LNCaP clone FGC (cell line): ENCODE data around the gene SLC24A5.

ENCODE experiments used
- DNase-seq: peaks from one replicate; pipeline ENCODE4 v3.0.0-alpha.2; 2011; ENCODE audit warnings: low read depth
- H3K4me3 ChIP-seq: 2 replicates; pipeline ENCODE4 v1.5.1; 2011; ENCODE audit warnings: mild to moderate bottlenecking, low read depth, low read length, control low read depth
- CTCF ChIP-seq: IDR thresholded peaks from 2 replicates; pipeline ENCODE4 v1.5.1; 2012; ENCODE audit warnings: mild to moderate bottlenecking; ENCODE audit not compliant: control insufficient read depth, insufficient read depth; ENCODE audit errors: extremely low read depth

The SLC24A5 gene

DNA sequence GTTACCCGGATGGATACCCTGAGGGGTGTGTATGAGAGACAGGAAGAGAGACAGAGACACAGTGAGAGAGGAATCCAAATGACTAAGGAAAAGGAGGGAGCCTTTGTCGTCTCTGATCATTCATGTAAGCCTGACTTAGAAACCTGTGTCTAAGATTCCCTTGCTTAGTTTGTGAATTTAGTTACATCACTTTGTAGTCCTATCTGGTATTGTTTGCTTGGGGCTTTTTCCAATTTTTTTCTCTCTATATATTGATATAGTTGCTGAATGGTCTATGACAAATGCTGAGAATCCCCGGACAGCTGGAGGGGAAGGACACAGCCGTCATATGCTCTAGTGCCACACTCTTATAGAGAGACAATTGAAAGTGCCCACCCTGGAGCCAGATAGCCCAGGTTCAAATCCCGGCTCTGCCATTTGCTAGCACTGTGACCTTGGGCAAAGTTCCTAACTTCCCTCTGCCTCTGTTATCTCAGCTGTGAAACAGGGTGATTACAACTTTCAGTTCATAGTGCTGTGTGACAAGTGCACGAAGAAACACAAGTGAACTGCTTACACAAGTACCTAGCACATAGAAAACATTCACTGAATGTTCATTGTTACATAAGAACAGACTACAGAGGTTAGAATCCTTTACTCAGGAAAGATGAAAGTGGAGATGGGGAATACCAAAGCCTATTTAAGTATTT, 6.0 kb downstream of the SLC24A5 start:
- no peak overlapping the region for H3K4me3 ChIP-seq
- no peak for TF ChIP-seq CTCF
- DNase-seq, result no peak

DNA sequence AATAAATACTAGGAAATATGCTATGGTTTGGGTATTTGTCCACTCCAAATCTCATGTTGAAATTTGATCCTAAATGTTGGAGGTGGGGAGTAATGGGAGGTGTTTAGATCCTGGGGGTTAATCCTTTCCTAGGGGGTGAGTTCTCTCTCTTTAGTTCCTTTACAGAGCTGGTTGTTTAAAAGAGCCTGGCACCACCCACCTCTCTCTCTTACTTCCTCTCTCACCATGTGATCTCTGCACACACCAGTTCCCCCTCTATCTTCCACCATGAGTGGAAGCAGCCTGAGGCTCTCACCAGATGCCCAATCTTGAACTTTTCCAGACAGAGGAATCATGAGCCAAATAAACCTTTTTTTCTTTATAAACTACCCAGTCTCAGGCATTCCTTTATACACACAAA, 10.5 kb downstream of the SLC24A5 start:
- H3K4me3 ChIP-seq, result no peak overlapping the region
- no peak for DNase-seq
- no peak for TF ChIP-seq CTCF

DNA sequence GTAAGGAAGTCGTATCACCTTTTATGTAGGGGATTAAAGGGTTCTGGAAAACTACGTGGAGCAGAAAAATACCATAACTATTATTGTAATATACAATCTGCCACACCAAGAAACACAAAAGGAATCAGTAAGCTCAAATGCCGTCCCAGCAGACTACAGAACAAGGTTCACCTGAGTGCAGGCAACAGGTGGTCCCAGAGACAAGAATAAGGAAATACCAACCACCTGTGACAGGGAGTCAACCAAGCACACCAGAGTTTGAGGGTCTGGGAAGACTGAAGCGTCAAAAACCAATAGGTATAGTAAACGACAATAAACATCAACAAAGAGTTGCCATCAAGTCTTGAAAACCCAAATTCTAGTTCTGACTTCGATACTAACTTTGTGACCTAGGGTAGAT, 12.1 kb downstream of the SLC24A5 start:
- no peak overlapping the region for H3K4me3 ChIP-seq
- TF ChIP-seq CTCF, result no peak

GRCh38 chr15:48143856-48144255, 23.1 kb downstream of the SLC24A5 start:
- no peak for TF ChIP-seq CTCF
- DNase-seq, result no peak

More for the DNA sequence above, 12.1 kb downstream of the SLC24A5 start:
- DNase-seq, result no peak

DNA sequence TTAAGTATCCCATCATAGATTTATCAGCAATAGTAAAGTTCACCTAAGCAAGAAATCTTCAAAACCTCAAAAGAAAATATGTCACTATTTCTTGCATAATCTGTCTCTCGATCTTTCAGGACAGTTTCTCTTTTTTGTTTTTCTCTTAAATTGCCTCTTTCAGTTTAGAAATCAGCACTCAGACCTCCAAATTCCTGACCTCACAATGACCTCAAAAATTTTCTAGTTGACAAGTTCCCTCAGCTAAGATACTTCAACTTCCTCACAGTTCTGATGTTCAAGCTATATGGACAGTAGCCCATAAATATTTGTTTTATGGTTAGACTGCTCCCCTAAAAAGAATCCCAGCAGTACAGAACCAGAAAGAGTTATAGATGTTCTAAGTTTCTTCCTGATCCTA, 24.1 kb downstream of the SLC24A5 start:
- H3K4me3 ChIP-seq, result no peak overlapping the region
- no peak for DNase-seq
- no peak for TF ChIP-seq CTCF

More at GRCh38 chr15:48143856-48144255, 23.1 kb downstream of the SLC24A5 start:
- H3K4me3 ChIP-seq, result no peak overlapping the region

DNA sequence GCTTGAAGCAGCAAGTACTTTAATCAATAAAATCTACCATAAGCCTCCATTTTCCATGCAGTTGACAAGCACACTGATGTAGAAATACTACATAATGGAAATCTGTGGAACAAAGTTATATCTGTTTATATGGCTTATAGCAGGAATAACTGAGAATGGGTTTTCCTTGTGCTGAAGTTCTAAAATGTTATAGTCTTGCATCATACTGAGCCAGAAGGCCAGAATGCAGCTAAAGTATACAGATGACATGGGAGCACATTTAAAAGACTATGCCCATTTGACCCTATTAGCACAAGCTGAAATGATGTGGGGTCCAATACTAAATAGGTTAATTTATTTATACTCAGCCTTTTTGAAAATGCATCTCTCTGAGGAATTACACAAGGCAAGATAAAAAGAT, 25.1 kb downstream of the SLC24A5 start:
- TF ChIP-seq CTCF, result no peak
- no peak overlapping the region for H3K4me3 ChIP-seq
- DNase-seq, result no peak

- no peak for DNase-seq
- H3K4me3 ChIP-seq, result no peak overlapping the region
- no peak for TF ChIP-seq CTCF
These were observed 26.6 kb downstream of the SLC24A5 start for GRCh38 chr15:48147358-48147757.
